Measurements from ENCODE around the gene USB1. TPM values are rescaled to one million over a fixed set of nuclear protein-coding genes. Genes with fewer than 3 reads are reported as not detected.

USB1 gene
- total and polyA plus RNA-seq, 2 experiments from 2014 or later = 7.6 to 48.4 TPM

- TF ChIP-seq EZH2 (IDR thresholded peaks at IDR 0.05; ENCODE audit: insufficient read depth, poor library complexity, severe bottlenecking) (no peak), EZH2phosphoT487 (IDR thresholded peaks at IDR 0.05; ENCODE audit: insufficient read depth, low read depth) (no peak)
- in situ Hi-C loops (cut with MboI) = loop anchor here (5.0 to 25.0 kb wide), 2 partner anchors 108 to 477 kb away; no protein-coding TSS in a partner anchor
Observed at GRCh38 chr16:58009856-58010416, 8.7 kb downstream of the USB1 start.

DNA sequence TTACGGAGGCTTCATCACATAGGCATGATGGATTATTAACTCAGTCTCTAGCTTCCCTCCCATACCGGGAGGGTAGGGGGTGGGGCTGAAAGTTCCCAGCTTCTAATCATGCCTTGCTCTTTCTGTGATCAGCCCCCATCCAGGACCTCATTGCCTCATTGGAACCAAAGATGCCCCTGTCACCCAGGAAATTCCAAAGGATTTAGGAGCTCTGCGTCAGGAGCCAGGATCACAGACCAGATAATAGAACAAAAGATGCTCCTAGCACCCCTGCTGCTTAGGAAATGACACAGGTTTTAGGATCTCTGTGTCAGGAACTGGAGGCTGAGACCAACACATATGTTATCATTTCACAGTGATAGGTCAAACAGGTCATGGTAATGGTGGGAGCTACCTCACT is 9.7 kb downstream of the USB1 start:
- no peak for DNase-seq
- H3K27me3 ChIP-seq (replicated peaks; ENCODE audit: insufficient read depth) = no peaks in the 10 kb centered on the region
- peaks cover 7% of the 10 kb centered on the region; the same call in 1 of the 2 replicates for H3K36me3 ChIP-seq (ENCODE audit: low read depth)
- H3K9me2 ChIP-seq (ENCODE audit: insufficient read depth) = no peaks in the 10 kb centered on the region
- no peak overlapping the region for H3K4me2 ChIP-seq (ENCODE audit: unreplicated experiment)
- H2AFZ ChIP-seq = no peak overlapping the region
- no peak overlapping the region for H3K9ac ChIP-seq
- no peak for TF ChIP-seq EZH2 (IDR thresholded peaks at IDR 0.05; ENCODE audit: insufficient read depth, poor library complexity, severe bottlenecking)
- no peak for TF ChIP-seq EZH2phosphoT487 (IDR thresholded peaks at IDR 0.05; ENCODE audit: insufficient read depth, low read depth)
- no peaks in the 10 kb centered on the region for H3F3A ChIP-seq (ENCODE audit: insufficient read depth)
- in situ Hi-C loops (cut with MboI) = loop anchor here (25.0 kb wide), 1 partner anchor 476 kb away; no protein-coding TSS in a partner anchor
- H3K27ac ChIP-seq = no peak overlapping the region
- H3K4me1 ChIP-seq (ENCODE audit: insufficient read depth) = 0 out of 2 replicates have a peak, but pooled peaks cover 8% of the 10 kb centered on the region
- WGBS, 2 experiments (ENCODE audit: low coverage in 1 of 2, low lambda C conversion rate in 2 of 2, missing lambda C conversion rate in 2 of 2) = 96% methylated on average over 3 of the region's 3 CpGs
- H3K4me3 ChIP-seq = no peak overlapping the region
- H3K79me2 ChIP-seq (ENCODE audit: insufficient read depth) = peaks cover 23% of the 10 kb centered on the region; the same call in 1 of the 2 replicates
- H4K20me1 ChIP-seq (ENCODE audit: insufficient read depth) = no peaks in the 10 kb centered on the region
- no peaks in the 10 kb centered on the region for H3K9me3 ChIP-seq (ENCODE audit: low read depth)

More at GRCh38 chr16:58009856-58010416, 8.7 kb downstream of the USB1 start:
- DNase-seq = no peak
- Histone ChIP-seq H3K27ac (no peak overlapping the region), H3K9me2 (ENCODE audit: insufficient read depth) (no peaks in the 10 kb centered on the region), H3K9me3 (ENCODE audit: low read depth) (no peaks in the 10 kb centered on the region), H3K4me3 (no peak overlapping the region), H3K4me2 (ENCODE audit: unreplicated experiment) (no peak overlapping the region), H3K27me3 (replicated peaks; ENCODE audit: insufficient read depth) (no peaks in the 10 kb centered on the region), H3K4me1 (ENCODE audit: insufficient read depth) (0 out of 2 replicates have a peak, but pooled peaks cover 8% of the 10 kb centered on the region), H4K20me1 (ENCODE audit: insufficient read depth) (no peaks in the 10 kb centered on the region), H3K36me3 (ENCODE audit: low read depth) (peaks cover 11% of the 10 kb centered on the region; the same call in 1 of the 2 replicates), H3K9ac (no peak overlapping the region), H3K79me2 (ENCODE audit: insufficient read depth) (peaks cover 28% of the 10 kb centered on the region; the same call in 1 of the 2 replicates), H3F3A (ENCODE audit: insufficient read depth) (no peaks in the 10 kb centered on the region), H2AFZ (no peak overlapping the region)
- WGBS, 2 experiments (ENCODE audit: low coverage in 1 of 2, low lambda C conversion rate in 2 of 2, missing lambda C conversion rate in 2 of 2) = 96 to 99% methylated on average over 11 of the region's 11 CpGs

DNA sequence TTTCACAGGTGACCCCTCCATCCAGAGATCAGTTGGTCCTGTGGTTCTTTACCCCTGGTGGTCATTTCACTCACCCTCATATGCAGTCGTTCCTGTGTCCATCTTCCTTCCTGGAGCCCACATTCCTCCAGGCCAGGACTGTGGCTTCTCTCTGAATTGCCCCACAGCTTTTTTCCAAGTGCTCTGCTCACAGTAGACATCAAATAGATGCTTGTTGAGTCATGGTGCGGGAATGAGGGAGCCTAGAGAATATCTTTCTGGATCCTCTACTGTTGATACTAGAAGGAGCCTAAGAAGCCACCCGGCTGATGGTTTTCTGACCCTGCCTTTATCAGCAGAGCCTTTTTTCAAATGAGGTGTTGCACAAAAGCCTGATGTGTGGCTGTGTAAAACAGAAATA is 10.4 kb downstream of the USB1 start:
- DNase-seq = peak; percentile 72
- Histone ChIP-seq H3K9ac (no peak overlapping the region), H3F3A (ENCODE audit: insufficient read depth) (no peaks in the 10 kb centered on the region), H3K27ac (no peak overlapping the region), H3K9me3 (ENCODE audit: low read depth) (no peaks in the 10 kb centered on the region), H3K4me1 (ENCODE audit: insufficient read depth) (0 out of 2 replicates have a peak, but pooled peaks cover 8% of the 10 kb centered on the region), H4K20me1 (ENCODE audit: insufficient read depth) (no peaks in the 10 kb centered on the region), H3K4me2 (ENCODE audit: unreplicated experiment) (no peak overlapping the region), H3K4me3 (no peak overlapping the region), H3K27me3 (replicated peaks; ENCODE audit: insufficient read depth) (no peaks in the 10 kb centered on the region), H2AFZ (no peak overlapping the region), H3K9me2 (ENCODE audit: insufficient read depth) (no peaks in the 10 kb centered on the region), H3K36me3 (ENCODE audit: low read depth) (peaks cover 6% of the 10 kb centered on the region; the same call in 1 of the 2 replicates), H3K79me2 (ENCODE audit: insufficient read depth) (peaks cover 16% of the 10 kb centered on the region; the same call in 1 of the 2 replicates)
- in situ Hi-C loops (cut with MboI) = loop anchor here (25.0 kb wide), 1 partner anchor 476 kb away; no protein-coding TSS in a partner anchor
- TF ChIP-seq EZH2 (IDR thresholded peaks at IDR 0.05; ENCODE audit: insufficient read depth, poor library complexity, severe bottlenecking) (no peak), EZH2phosphoT487 (IDR thresholded peaks at IDR 0.05; ENCODE audit: insufficient read depth, low read depth) (no peak)
- WGBS, 2 experiments (ENCODE audit: low coverage in 1 of 2, low lambda C conversion rate in 2 of 2, missing lambda C conversion rate in 2 of 2) = 81 to 89% methylated on average over 3 of the region's 3 CpGs

DNA sequence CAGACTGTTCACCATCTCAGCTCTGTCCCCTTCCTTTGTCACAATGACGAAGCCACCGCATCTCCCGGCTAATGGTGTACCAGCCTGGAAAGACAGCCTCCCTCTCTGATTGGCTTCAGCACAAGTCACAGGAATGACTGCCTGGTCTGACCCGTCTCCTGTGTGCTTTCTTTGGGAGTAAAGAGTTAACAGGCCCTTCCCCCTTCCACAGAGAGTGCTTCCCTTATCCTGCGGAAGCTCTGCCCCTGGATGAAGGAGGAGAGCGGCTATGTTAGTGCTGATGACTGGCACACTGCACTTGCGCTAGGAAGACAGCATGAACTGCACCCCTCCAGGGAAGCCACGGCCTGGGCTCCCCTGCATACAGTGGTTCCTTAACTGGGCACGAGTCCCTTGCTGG is 11.3 kb downstream of the USB1 start:
- Histone ChIP-seq H3K9ac (no peak overlapping the region), H3K4me1 (ENCODE audit: insufficient read depth) (0 out of 2 replicates have a peak, but pooled peaks cover 15% of the 10 kb centered on the region), H3K4me3 (no peak overlapping the region), H4K20me1 (ENCODE audit: insufficient read depth) (no peaks in the 10 kb centered on the region), H3K4me2 (ENCODE audit: unreplicated experiment) (no peak overlapping the region), H2AFZ (no peak overlapping the region), H3F3A (ENCODE audit: insufficient read depth) (0 out of 2 replicates have a peak, but pooled peaks cover 3% of the 10 kb centered on the region), H3K79me2 (ENCODE audit: insufficient read depth) (peaks cover 8% of the 10 kb centered on the region; the same call in 1 of the 2 replicates), H3K9me3 (ENCODE audit: low read depth) (no peaks in the 10 kb centered on the region), H3K27ac (no peak overlapping the region), H3K9me2 (ENCODE audit: insufficient read depth) (no peaks in the 10 kb centered on the region), H3K27me3 (replicated peaks; ENCODE audit: insufficient read depth) (no peaks in the 10 kb centered on the region), H3K36me3 (ENCODE audit: low read depth) (peaks cover 6% of the 10 kb centered on the region; the same call in 1 of the 2 replicates)
- DNase-seq = no peak
- 92% methylated on average over 9 of the region's 9 CpGs for WGBS, 2 experiments (ENCODE audit: low coverage in 1 of 2, low lambda C conversion rate in 2 of 2, missing lambda C conversion rate in 2 of 2)
- in situ Hi-C loops (cut with MboI) = loop anchor here (25.0 kb wide), 1 partner anchor 475 kb away; no protein-coding TSS in a partner anchor
- TF ChIP-seq EZH2 (IDR thresholded peaks at IDR 0.05; ENCODE audit: insufficient read depth, poor library complexity, severe bottlenecking) = no peak
- no peak for TF ChIP-seq EZH2phosphoT487 (IDR thresholded peaks at IDR 0.05; ENCODE audit: insufficient read depth, low read depth)
